Transverse colon (tissue), 4 donors: ENCODE data around the gene TMX1. TPM values are rescaled to one million over a fixed set of nuclear protein-coding genes. Genes with fewer than 3 reads are reported as not detected.

ENCODE experiments used
- DNase-seq: peaks from one replicate; pipeline ENCODE4 v3.0.0-alpha.2; 2019
- H3K27ac ChIP-seq, 4 donors: fragments of 200-600 bp; sonication (generic); 2 replicates each; pipeline ENCODE4 v1.5.1; 2016 to 2018; ENCODE audit warnings: inconsistent platforms in 4 of 4
- H3K27me3 ChIP-seq: fragments of 200-600 bp; sonication (generic); 2 replicates; pipeline ENCODE4 v1.5.1; 2017; ENCODE audit warnings: inconsistent platforms
- H3K36me3 ChIP-seq, 4 donors: fragments of 200-600 bp; sonication (generic); 2 replicates each; pipeline ENCODE4 v1.5.1; 2017 to 2019; ENCODE audit warnings: inconsistent platforms in 4 of 4
- H3K4me1 ChIP-seq, 4 donors: fragments of 200-600 bp; sonication (generic); 2 replicates each; pipeline ENCODE4 v1.5.1; 2017 to 2020; ENCODE audit warnings: inconsistent platforms in 4 of 4
- H3K4me3 ChIP-seq, 4 donors: fragments of 200-600 bp; sonication (generic); 1 replicate in 1 of 4; 2 replicates in 3 of 4; pipeline versions ENCODE4 v1.5.1 to v1.6.1; 2017 to 2019; ENCODE audit warnings: inconsistent platforms in 4 of 4
- H3K9me3 ChIP-seq, 2 donors: fragments of 200-600 bp; sonication (generic); 2 replicates each; pipeline ENCODE4 v1.5.1; 2017 to 2019; ENCODE audit warnings: inconsistent platforms in 2 of 2
- EP300 ChIP-seq: sonication (generic); formaldehyde crosslinking; IDR thresholded peaks from one replicate; pipeline ENCODE4 v1.6.1; 2017; ENCODE audit warnings: antibody characterized with exemption, low read depth
- POLR2A ChIP-seq: fragments of 450-650 bp; IDR thresholded peaks from one replicate; pipeline ENCODE4 v1.6.1; 2016; ENCODE audit warnings: antibody characterized with exemption, mild to moderate bottlenecking, moderate library complexity
- POLR2AphosphoS5 ChIP-seq, 3 donors: sonication (generic); formaldehyde crosslinking; IDR thresholded peaks; one replicate each; pipeline ENCODE4 v1.6.1; 2016; ENCODE audit warnings: antibody characterized with exemption in 3 of 3
- WGBS, 2 donors: methylation state at CpG; one replicate each; pipeline ENCODE4 v1.1.5; 2018; ENCODE audit warnings: low coverage in 1 of 2; 5-methylcytosine and 5-hydroxymethylcytosine counted together
- in situ Hi-C, 4 donors: fragments of 200-750 bp; cut with MboI; loops; one replicate each; pipeline versions ENCODE4 v1.15.0 to v1.15.1; 2017; ENCODE audit warnings: low sequenced_read_pairs in 3 of 4, low pct_ligation_motif_present in 1 of 4, low pct_unique_long_range_greater_than_20kb in 1 of 4
- intact Hi-C: fragments of 100-400 bp; cut with DNase I; formaldehyde crosslinking; loops from one replicate; pipeline ENCODE4 v1.15.1; 2023; ENCODE audit warnings: low total_unique reads
- total RNA-seq, 4 donors: library from RNA; depleted of rRNA; stranded (reverse); fragments of >200 nt; gene quantifications; one replicate each; pipeline ENCODE4 v1.1.0, GENCODE V29; 2016
- TF ChIP-seq, protein P1 (sequence below), 5 experiments: fragments of 200-600 bp in 3 of 5; fragments of 450-650 bp in 2 of 5; sonication (generic) in 3 of 5; IDR thresholded peaks; 1 replicate in 2 of 5; 2 replicates in 3 of 5; pipeline ENCODE4 v1.5.1; 2016 to 2017; ENCODE audit warnings: antibody characterized with exemption in 5 of 5, inconsistent platforms in 3 of 5, mild to moderate bottlenecking in 2 of 5, moderate library complexity in 1 of 5

TMX1 gene
- total RNA-seq, 4 donors from 2014 or later, result 8.0 to 44.5 (median 35.1) TPM

DNA sequence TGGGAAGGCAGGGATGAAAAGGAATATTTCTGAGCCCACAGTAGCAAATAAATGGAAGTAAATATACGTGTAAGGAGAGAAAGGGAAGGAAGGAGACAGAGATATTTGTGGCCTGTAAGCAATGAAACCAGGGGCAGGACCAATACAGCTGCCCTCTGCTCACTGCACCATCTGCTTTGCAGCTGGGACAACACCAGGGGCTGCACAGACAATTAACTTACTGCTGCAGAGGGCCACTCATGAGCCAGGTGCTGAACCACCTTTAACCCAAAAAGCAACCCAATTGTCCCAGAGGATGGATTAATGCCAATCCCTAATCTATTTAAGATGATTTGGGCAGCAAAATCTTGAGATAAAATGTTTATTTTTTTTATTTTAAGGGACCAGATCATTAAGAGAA, 30.6 kb upstream of the TMX1 start:
- in situ Hi-C loops, result loop anchor here in 1 of 4 donors (25.0 kb wide), 1 partner anchor 247 kb away; no protein-coding TSS in a partner anchor
- intact Hi-C loops, result no loop called here
- TF ChIP-seq, protein P1, sequence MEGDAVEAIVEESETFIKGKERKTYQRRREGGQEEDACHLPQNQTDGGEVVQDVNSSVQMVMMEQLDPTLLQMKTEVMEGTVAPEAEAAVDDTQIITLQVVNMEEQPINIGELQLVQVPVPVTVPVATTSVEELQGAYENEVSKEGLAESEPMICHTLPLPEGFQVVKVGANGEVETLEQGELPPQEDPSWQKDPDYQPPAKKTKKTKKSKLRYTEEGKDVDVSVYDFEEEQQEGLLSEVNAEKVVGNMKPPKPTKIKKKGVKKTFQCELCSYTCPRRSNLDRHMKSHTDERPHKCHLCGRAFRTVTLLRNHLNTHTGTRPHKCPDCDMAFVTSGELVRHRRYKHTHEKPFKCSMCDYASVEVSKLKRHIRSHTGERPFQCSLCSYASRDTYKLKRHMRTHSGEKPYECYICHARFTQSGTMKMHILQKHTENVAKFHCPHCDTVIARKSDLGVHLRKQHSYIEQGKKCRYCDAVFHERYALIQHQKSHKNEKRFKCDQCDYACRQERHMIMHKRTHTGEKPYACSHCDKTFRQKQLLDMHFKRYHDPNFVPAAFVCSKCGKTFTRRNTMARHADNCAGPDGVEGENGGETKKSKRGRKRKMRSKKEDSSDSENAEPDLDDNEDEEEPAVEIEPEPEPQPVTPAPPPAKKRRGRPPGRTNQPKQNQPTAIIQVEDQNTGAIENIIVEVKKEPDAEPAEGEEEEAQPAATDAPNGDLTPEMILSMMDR (IDR thresholded peaks at IDR 0.05), result no peak
- TF ChIP-seq POLR2AphosphoS5 (IDR thresholded peaks at IDR 0.05), result no peak
- TF ChIP-seq EP300, result no peak
- TF ChIP-seq POLR2A, result no peak

DNA sequence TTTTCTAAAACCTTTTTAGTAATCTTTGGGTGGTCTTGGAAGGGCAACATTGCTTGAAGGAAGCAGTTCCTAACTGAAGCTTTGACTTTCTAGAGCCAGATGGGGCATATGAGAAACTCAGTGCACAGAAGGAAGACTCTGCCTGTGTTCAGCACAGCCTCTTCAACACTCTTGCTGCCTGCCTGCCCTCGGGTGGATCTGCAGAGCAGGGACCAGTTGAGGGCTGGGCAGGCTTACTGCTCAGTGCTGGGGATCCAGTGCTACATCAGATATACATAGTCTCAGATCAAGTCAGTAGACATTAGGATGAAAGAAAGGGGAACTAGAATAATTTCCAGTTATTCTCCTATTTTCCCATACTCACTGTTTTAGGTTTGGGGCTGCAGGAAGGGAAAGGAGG, 29.5 kb upstream of the TMX1 start:
- intact Hi-C loops, result no loop called here
- H3K9me3 ChIP-seq, result no peaks in the 10 kb centered on the region
- TF ChIP-seq POLR2AphosphoS5 (IDR thresholded peaks at IDR 0.05), result no peak
- in situ Hi-C loops, result loop anchor here in 1 of 4 donors (25.0 kb wide), 1 partner anchor 248 kb away; no protein-coding TSS in a partner anchor
- H3K27ac ChIP-seq, result no peak overlapping the region
- no peaks in the 10 kb centered on the region for H3K4me1 ChIP-seq
- no peaks in the 10 kb centered on the region for H3K36me3 ChIP-seq
- no peak for DNase-seq
- 45 to 83% methylated on average over 1 of the region's 1 CpG for WGBS, 2 donors
- no peak overlapping the region for H3K4me3 ChIP-seq
- H3K27me3 ChIP-seq, result no peaks in the 10 kb centered on the region

More for the DNA sequence above, 30.6 kb upstream of the TMX1 start:
- no peaks in the 10 kb centered on the region for H3K36me3 ChIP-seq
- no peaks in the 10 kb centered on the region for H3K9me3 ChIP-seq
- 17 to 55% methylated on average over 1 of the region's 1 CpG for WGBS, 2 donors
- no peaks in the 10 kb centered on the region for H3K27me3 ChIP-seq
- DNase-seq, result no peak
- H3K27ac ChIP-seq, result no peak overlapping the region
- H3K4me1 ChIP-seq, result no peaks in the 10 kb centered on the region
- H3K4me3 ChIP-seq, result no peak overlapping the region

DNA sequence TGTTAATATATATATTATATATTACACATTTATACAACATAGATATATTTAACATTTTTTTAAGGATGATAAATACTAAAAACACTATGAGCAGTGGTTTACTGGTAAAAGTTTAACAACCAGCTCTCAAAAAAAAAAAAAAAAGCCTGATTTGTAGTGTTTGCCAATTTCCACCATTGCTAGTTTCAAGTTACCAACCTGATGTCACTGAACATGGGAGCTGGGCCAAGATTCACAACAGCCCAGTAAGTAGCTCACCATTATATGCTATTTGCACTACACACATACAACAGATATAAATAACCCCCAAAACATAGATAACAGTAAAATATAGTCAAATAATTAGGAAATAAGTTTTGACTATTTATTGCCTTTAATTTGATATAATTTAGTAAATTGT, 28.9 kb upstream of the TMX1 start:
- DNase-seq, result no peak
- in situ Hi-C loops, result loop anchor here in 1 of 4 donors (25.0 kb wide), 1 partner anchor 249 kb away; no protein-coding TSS in a partner anchor
- intact Hi-C loops, result no loop called here
- TF ChIP-seq EP300, result no peak
- TF ChIP-seq, protein P1 (IDR thresholded peaks at IDR 0.05), result no peak
- no peak for TF ChIP-seq POLR2AphosphoS5 (IDR thresholded peaks at IDR 0.05)
- TF ChIP-seq POLR2A, result no peak
- H3K4me1 ChIP-seq, result no peaks in the 10 kb centered on the region
- H3K27ac ChIP-seq, result no peak overlapping the region
- H3K36me3 ChIP-seq, result no peaks in the 10 kb centered on the region
- H3K27me3 ChIP-seq, result no peaks in the 10 kb centered on the region
- H3K9me3 ChIP-seq, result no peaks in the 10 kb centered on the region
- H3K4me3 ChIP-seq, result no peak overlapping the region

DNA sequence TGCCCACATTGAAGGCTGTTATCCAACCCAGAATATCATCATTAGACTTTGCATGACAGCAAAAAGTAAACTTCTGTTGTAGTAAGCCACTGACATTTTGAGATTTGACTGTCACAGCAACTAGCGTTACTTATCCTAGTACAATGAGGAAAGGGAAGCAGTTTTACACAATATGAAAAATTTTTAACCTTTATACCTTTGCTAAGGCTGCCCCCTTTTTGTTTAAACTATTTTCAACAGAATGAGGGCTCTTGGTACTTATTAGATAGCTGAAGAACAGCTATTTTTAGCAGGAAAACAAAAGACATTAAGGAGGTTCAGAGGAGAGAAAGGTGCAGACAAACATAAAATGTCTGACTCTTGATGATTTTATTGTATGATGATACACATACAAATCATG, 23.4 kb upstream of the TMX1 start:
- H3K27ac ChIP-seq, result no peak overlapping the region
- no peaks in the 10 kb centered on the region for H3K4me1 ChIP-seq
- TF ChIP-seq, protein P1 (IDR thresholded peaks at IDR 0.05), result no peak
- TF ChIP-seq EP300 (no peak), POLR2AphosphoS5 (IDR thresholded peaks at IDR 0.05) (no peak), POLR2A (no peak)
- no peak for DNase-seq
- H3K9me3 ChIP-seq, result no peaks in the 10 kb centered on the region
- in situ Hi-C loops (loop anchor here in 1 of 4 donors (25.0 kb wide), 1 partner anchor 254 kb away; no protein-coding TSS in a partner anchor), intact Hi-C loops (no loop called here)
- H3K4me3 ChIP-seq, result no peak overlapping the region
- WGBS, 2 donors, result 69 to 100% methylated on average over 1 of the region's 1 CpG
- no peaks in the 10 kb centered on the region for H3K27me3 ChIP-seq
- H3K36me3 ChIP-seq, result no peaks in the 10 kb centered on the region
